ENCODE measurements around the gene TDRD15.
"Not testable (repeated sequence)": the region's sequence is repeated elsewhere in the genome, so short reads cannot be mapped to it uniquely, and the experiment has no call there.

The TDRD15 gene

DNA sequence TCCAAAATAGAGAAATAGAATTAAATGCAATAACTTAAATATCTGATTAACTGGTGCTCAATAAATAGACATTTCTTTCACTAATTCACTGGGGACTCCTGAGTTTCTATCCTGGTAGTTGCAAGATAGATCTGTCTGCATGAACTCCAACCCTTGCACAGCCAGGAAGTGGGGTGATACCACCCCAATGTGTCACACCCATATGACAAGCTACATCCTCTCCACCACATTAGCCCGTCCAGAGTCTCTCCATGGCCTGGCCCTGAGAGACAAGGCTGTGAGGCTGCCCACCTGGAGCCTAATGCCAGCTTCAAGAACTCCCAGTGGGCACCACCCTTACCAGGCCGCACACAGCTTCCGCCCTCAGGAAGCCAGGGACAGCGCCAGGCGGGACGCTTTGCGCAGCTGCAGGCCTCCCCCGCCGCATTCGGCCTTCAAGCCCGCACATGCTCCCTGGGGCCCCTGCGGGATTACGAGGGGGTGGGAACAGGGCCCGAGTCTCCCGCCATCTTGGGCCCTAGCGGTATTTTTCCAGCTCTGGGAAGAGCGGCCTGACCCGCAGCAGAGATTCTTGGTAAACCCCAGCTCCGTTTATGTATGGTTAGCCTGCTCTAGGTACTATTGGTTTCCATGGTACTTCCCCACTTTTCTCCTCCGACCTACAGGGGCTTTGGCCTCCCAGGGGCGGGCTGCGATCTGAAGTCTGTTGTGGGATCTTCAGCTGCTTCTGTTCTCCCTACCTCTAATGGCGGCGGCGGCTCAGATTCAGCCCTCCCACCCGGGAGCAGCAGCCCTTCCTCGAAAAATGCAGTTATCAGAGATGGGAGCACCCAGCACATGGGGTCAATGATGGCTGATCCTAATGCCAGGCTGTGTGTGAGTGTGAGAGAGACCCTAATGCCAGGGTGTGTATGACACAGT lies at the start of gene TDRD15:
TSS of gene TDRD15 (plus strand) at position 496 of the 921 bp plus-strand sequence. CDS start 13,500 bp downstream, outside the sequence.
- DNase-seq (ENCODE audit: low read depth in 2 of 2): no peak

DNA sequence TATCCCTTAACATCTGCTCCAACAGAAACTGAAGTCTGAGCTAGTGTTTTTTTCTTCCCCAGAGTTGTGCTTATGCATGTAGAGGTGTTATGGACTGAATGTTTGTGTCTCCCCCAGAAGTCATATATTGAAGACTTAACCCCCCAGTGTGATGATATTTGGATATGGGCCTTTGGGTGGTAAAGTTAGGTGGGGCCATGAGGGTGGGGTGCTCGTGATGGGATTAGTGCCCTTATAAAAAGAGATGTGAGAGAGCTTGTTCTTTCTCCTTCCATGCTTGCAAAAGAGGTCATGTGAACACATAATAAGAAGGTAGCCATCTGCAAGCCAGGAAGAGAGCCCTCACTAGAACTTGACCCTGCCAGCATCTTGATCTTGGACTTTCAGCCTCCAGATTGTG lies 45.5 kb upstream of the TDRD15 start:
- DNase-seq (ENCODE audit: low read depth in 2 of 2): no peak

DNA sequence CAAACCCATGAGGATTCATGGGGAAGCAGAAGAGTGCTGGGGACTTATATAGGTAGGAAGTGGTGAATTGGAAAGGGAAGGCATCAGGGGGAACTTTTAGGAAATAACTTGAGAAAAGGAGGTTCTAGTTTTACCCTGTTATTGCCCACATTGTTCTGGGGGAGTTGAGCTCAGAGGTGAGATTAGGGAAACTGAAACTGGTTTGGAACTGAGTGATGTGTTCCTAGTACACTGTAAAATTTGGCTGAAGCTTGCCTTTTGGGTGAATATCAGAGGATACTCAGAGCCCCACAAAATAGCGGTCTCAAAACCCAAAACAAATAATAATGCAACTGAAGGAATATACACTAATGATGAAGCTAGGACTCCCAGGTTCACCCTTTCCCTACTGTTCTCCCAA lies 40.3 kb upstream of the TDRD15 start:
- no peak for DNase-seq (ENCODE audit: low read depth in 2 of 2)

DNA sequence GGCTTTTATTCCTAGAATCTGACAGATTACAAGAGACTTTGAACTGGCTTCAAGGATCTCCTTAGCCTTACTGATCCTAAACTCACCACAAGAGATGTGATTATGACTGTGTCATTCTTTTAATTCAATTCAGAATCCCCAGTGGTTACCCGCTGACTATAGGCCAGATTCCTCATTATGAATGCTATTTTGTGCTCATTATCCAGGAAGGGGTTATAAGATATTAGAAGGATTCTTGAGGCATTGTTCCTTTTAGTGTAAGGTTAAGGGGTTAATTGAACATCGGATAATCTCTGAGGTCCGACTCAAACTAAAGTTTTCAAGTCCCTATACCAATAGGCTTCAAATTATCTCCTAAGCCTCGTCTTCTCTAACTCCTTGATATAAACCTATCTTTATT lies 39.4 kb upstream of the TDRD15 start:
- no peak for DNase-seq (ENCODE audit: low read depth in 2 of 2)

DNA sequence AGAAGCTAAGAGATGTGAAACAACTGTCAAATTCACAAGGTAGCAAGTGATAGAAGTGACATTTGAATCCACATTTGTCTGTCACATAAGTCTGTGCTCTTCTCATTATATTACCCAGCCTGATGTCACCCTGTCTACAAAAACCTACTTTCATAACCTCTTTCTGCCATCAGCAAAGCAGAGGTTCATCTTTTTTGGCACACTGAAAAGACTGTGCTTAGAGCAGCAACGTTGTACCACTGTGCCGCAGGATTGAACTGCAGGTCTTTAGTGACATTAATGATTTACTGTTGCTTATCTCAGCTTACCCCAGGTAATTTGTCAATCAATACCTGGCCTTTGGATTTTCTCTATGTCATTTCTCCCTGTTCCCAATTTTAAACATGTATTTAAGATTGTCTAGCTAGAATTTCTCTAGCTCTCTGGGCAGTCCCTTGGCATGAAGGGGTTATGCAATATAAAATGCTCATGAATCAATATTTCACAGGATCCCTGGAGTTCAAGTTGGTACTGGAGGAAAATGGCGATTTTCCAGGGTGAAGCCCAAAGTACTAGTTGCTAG lies 31.4 kb upstream of the TDRD15 start:
- DNase-seq (ENCODE audit: low read depth in 2 of 2): no peak

DNA sequence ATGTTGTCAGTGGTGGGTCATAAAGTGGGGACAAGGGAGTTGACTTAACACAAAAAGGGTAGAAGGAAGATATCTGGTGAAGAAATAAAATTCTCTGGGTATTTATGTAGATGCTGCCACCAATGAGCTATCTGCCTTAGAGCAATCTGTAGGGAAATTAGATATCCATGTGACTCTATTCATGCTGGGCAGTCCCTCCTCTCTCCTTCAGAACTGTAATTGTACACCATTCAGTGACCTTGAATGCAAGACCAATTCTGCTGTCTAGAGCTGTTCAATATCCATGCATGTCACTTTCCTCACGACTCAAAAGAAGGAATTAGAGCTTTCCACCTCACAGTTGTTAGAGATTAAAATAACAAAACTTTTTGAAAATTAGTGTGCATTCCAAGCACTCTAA lies 28.6 kb upstream of the TDRD15 start:
- DNase-seq (ENCODE audit: low read depth in 2 of 2): no peak

DNA sequence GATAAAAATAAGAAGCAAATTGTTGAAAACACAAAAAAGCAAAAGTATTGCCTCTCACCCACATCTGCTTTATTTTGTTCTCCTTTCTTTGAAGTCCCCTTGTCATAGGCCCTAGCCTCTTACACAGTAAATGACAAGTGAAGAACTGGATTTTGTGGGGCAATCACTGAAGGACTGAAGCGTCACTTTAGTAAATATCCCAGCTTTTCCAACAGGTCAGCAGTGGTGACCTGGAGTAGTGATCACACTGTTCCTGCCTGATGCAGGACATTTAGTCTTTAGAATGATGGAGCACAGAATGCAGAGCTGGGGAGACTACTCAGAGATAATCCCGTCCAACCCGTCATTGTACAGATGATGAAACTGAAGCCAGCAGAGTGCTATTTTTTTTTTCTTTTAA lies 28.1 kb upstream of the TDRD15 start:
- no peak for DNase-seq (ENCODE audit: low read depth in 2 of 2)

DNA sequence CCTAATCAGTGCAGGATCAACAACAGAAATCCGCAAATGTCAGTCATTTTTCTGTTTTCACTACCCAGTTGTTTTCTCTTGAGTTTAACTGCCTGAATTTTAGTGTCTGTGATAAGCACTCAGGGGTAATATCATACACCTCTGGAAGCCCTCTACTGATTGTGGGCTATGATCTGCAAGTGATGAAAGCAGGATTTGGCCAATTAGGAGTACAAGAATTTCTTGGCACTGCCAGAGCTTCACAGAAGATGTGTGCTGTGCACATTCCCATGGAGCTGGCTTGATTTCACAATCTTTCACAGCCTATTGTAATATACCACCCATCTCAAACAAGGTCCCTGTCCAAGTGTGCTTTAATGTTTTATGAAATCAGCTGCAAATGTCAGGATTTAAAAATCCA lies 27.3 kb upstream of the TDRD15 start:
- DNase-seq (ENCODE audit: low read depth in 2 of 2): no peak

DNA sequence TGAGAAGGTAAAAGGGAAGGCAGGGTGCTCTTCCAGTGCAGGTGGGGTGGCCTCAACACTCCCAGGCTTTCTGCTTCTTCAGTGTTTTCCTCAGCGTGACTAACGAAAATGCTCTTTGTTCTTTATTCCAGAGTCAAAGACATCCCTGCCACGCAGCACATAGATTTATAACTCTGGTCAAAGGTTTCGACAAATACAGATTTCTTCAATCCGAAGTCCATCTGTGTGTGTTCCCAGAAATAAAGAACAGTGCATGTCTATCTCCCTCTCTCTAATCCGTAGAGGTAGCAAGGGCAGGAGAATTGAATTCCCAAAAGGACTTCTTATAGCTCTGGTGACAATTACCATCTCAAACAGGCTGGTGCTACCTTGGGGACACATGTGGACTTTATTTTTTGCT lies 26.4 kb upstream of the TDRD15 start:
- DNase-seq (ENCODE audit: low read depth in 2 of 2): no peak

DNA sequence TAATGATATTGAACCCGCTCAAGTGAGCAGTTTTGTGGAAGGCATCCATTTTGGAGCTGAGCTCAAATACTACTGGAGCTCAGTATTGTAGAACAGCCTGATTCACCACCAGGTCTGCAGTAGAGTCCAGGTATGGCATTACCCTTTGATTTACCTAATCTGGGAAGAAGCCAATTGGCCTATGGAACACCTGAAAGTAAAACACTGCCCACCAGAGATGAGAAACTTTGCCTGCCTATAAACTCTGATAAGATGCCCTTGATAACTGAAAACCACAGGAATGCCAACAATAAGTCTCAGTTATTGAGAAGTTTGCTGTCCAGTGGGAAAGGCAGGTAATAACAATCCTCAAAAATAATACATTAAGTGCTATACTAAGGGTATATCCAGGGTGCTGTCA lies 25.5 kb upstream of the TDRD15 start:
- DNase-seq (ENCODE audit: low read depth in 2 of 2): no peak

DNA sequence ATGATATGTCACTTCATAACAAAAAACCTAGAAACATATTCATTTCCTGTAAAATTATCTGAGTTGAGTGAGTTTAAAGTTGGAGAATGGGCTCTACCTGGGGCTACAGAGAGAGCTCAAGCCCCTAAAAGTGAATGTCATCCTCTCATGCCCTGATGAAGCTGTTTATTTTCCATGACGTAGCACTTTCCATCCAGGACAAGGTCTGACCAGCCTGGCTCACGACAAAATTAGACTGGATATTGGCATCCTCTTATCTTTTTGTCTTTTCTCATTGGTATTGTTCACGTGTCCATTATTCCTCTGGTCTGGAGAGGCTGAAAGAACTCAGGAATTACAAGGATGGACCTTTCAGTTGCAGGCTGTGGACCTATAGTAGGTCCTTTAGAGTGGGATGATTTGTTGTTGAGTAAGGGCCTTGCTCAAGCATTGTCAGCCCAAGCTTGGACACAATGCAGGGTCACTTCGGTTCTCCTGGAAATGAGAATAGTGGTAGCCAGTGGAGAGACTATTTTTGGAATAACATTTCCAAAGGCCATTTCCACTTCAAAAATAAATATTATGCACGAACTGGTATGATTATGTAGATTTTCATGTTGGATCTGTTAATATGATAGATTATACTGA lies 24.4 kb upstream of the TDRD15 start:
- no peak for DNase-seq (ENCODE audit: low read depth in 2 of 2)

DNA sequence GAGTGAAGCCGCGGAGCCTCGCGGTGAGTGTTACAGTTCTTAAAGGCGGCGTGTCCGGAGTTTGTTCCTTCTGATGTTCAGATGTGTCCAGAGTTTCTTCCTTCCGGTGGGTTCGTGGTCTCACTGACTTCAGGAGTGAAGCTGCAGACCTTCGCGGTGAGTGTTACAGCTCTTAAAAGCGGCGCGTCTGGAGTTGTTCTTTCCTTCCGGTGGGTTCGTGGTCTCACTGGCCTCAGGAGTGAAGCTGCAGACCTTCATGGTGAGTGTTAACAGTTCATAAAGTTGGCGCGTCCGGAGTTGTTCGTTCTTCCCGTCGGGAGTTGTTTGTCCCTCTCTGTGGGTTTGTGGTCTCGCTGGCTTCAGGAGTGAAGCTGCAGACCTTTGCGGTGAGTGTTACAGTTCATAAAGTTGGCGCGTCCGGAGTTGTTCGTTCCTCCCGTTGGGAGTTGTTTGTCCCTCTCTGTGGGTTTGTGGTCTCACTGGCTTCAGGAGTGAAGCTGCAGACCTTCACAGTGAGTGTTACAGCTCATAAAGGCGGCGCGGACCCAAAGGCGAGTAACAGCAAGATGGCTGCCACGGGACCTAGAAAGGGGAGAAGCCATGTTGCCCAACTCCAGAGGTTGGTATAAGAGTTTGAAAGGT lies 22.1 kb upstream of the TDRD15 start:
- not testable (repeated sequence) for DNase-seq (ENCODE audit: low read depth in 2 of 2)

DNA sequence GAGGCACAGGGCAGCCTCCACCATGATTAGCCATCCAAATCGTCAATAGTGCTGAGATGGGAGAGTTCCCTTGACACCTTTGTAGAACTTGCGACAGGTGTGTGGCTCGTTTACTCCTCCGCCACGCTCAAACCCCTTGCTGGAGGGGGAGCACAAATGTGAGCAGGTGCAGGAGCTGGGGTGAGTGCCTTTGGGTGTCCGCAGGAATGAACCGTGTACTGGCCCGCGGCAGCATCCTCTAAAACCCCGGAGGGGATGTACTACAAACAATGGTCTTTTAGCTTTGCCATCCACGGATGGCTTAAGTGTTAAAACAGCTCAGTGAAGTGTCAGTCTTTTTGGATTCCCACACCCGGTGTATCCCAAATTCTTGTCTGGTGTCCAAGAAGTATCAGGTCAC lies 21.4 kb upstream of the TDRD15 start:
- no peak for DNase-seq (ENCODE audit: low read depth in 2 of 2)

DNA sequence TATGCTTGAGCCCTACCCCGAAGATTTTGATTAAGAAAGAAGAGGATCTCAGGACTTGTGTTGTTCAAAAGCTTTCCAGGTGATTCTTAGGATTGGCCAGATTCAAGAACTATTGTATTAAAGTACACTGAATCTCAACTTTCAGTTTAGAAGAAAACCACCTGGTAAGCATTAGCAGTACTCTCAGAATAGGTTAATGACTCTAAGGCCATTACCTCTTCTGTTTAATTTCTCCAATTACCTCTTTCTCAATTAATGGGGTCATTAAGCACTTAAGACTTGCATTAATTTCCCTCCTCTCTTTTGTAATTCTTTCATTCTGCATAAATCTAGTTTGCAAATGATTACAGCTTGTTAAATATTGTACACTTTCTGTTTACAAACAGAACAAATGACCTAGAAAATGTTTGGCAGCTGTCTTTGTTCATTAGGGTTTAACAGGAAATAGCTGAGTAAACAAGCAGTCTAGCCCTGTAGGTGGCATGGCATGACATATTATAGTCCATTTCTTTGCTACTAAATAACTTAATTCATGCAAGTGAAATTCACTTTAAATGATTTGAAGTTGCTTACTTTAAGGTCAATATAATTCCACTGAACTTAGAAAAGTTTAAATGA lies 20.4 kb upstream of the TDRD15 start:
- no peak for DNase-seq (ENCODE audit: low read depth in 2 of 2)

DNA sequence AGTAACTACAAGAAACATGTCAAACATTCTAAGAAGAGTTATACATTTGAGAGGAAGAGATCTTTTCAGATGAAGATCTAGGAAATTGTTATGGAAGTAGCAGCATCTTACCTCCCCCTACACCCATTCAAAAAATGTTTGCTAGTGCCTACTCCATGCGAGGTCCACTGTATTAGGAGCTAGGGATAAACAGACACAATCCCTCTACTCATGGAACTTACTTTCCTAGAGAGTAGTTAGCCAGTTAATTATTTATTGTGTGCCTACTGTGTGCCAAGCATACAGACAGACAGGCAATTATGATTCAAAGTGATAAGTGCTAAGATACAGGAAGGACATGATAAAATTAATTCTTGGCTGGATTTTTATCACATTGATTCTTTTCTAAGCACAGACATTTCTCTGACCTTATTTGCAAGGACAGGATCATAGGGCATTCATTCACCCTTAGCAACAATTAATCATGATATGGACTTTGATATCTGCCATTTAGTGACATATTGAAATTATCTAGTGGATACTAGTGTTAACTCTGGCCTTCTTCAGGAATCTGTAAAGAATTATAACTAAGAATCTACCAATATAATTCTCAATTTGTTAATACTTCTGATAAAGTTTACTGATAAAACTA lies 19.6 kb upstream of the TDRD15 start:
- DNase-seq (ENCODE audit: low read depth in 2 of 2): no peak

DNA sequence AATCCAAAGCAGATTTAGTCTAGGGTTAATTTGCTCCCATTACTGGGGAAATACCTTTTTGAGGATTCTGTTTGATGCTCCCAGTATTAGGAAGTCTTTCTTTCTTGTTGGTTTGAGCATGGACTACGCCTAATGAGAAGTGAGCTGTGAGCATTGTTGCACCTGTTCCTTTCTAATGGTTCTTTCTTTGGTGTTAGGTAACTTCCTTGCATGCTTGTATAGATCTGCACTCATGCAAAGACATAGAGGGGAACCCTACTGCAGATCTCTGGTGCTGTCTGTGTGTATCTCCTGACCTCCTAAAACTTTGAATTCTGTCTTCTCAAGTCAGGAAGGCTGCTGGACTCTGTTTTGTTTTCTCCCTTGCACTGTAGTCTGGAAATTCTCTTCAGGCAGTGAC lies 12.8 kb upstream of the TDRD15 start:
- no peak for DNase-seq (ENCODE audit: low read depth in 2 of 2)

DNA sequence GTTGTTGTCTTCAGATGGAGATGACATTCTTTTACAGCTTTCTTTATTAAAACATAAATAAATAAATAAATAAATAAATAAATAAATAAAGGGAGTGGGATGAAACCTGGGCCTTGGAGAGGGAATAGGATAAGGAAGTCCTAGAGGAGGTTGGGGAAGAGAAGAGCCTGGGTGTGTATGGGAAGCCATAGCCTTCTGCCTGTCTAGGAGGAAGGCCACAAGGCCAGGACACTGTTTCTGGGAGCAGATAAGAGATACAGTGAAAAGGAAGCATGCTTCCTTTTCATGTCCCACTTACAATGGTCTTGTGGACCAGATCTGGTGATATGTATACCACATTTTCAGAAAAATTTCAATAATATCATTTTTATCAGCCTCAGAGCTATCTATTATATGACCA lies 6.1 kb upstream of the TDRD15 start:
- no peak for DNase-seq (ENCODE audit: low read depth in 2 of 2)

DNA sequence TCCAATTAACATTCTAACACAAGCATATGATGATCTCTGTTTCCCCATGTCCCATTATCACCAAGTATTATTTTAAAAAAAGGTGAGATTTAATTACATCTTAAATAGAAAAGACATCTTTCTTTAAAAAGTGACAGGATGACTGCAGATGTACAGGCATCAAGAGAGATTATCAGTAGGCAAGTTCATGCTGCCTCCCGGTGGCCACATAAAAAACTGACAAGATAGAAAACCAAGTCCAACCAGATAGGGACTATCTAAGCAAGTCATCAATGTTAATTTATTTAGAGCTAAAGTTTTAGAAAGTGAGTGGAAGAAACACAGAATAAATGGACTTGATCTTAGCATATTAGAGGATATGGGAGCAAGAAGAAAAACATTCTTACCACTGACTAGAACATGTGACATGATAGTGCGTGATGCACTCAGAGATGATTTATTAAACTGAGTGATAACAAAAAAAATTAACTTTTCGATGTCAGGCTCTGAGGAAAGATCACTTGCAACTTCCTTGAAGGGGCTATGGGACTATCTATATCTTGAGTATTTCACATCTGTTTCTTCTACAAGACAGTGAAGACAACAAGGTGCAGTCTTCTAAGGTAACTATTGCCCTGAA lies 5.4 kb upstream of the TDRD15 start:
- DNase-seq (ENCODE audit: low read depth in 2 of 2): no peak

DNA sequence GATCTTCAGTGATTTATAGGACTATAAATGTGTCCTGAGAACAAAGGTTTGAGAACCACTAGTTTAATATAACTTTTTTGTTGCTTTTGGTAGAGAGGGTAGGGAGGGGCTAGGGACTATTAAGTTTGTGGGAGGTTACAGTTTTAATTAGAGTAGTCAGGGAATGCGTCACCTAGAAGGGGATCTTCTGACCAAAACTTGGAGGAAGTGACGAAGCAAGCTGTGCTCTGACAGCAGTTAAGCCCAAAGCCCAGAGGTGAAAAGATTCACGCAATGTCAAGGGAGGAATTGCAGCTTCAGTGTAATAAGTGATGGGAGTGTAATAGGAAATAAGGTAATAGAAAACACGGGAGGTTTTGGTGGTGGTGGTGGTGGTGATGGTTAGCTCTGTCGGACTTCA lies 8.1 kb downstream of the TDRD15 start:
- DNase-seq (ENCODE audit: low read depth in 2 of 2): no peak

DNA sequence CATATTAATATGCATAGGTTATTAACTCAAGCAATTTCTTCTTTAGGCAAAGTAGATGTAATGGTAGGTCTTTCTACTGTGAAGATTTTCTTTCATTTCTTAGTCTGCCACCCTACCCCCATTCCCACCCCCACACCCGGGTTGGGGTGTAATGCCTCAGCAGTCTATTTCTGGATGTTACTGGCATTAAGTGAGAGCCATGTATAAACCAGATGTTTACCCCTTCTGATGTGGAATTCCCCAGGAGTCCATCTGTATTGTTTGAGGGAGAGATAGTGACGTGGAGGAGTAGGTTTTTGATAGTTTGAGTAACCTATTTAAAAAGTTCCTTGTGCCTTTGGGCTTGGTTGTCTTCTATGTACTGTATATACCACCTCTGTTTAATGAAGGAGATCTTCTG lies 11.8 kb downstream of the TDRD15 start:
- no peak for DNase-seq (ENCODE audit: low read depth in 2 of 2)

DNA sequence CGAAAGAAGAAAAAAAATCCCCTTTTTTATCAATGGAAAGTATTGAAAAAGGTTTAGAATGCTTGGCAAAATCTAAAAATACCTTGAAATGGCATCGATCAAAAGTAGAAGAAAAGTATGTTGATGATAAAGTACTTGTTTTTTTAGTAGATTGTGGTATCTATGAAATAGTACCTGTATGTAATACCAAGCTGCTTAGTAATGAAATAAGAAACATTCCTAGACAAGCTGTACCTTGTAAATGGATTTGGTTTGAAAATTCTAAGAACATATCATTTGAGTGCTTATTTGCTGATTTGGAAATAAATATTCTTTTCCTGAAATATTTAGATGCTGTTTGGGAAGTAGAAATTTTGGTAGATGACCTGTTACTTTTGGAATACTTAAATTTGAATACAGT lies 18.4 kb downstream of the TDRD15 start:
- no peak for DNase-seq (ENCODE audit: low read depth in 2 of 2)

Measured in stimulated activated CD8-positive, alpha-beta memory T cell treated with anti-CD3 and anti-CD28 coated beads, Interleukin-15, amount 100 ng/mL, for 4 hours (primary cell).